ENCODE measurements around the gene GREB1. TPM values are rescaled to one million over a fixed set of nuclear protein-coding genes. Genes with fewer than 3 reads are reported as not detected.
A peak's percentile ranks its signal among the peaks of the same experiment; 100 is the strongest.

Gene GREB1
- total and polyA plus RNA-seq, 2 of the 13 experiments (the other 11 are each of a cell fraction or from before 2014, with no cell fraction given), result 31.3 to 61.2 TPM

DNA sequence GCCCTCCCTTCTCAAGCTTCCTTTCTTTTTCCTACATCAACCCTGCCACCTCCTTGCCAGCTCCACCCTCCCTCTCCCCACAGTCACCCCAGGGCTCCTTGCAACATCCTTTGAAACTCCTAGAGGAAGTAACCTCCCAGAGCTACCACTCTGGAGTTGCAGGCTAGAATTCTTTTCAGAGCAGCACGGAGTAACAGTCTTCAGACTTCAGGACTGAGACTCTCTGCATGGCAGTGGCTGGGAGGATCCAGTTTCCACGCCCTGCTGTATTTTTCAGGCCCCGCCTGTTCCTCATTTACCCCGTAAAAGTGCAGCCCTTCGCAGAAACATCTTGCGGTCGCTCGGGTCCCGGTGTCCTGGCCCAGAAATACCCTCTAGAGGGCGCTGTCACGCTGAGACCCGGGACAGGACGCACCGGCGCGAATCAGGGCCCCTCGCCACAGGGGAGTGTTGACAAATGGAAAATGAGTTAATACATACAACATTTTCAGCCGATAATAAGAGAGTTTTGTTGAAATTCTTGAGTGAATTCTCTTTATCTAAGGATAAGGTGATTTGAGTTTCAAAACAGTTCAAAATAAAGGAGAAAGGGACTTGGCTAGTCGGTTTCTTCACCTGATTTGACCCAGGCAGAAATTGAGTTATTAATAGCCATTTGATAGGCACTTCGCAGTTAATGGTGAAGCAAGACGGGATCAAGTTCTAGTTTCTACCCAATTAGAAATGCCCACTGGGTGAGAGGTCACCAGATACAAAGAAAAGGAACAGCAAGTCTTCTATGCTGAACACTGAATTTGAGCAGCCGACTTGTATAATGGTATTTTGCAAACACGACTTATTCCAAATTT is 154.6 kb downstream of the GREB1 start (continued):
- no peak for TF ChIP-seq POLR2AphosphoS5 (IDR thresholded peaks at IDR 0.05; ENCODE audit: low read depth, low read length)
- 0 out of 2 replicates have a peak, but pooled peaks have one; percentile 42 for TF ChIP-seq HOMEZ (CRISPR knock-in tag; IDR thresholded peaks at IDR 0.05; ENCODE audit: low read depth)
- TF ChIP-seq ZNF83 (CRISPR knock-in tag; IDR thresholded peaks at IDR 0.05; ENCODE audit: borderline replicate concordance), result no peak
- TF ChIP-seq, protein P1, sequence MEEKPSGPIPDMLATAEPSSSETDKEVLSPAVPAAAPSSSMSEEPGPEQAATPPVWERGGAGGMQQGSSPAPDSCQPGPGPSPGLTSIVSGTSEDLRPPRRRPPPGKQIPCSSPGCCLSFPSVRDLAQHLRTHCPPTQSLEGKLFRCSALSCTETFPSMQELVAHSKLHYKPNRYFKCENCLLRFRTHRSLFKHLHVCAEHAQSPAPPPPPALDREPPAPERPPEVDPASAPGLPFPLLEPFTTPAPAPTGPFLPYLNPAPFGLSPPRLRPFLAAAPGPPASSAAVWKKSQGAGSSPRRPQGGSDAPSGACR (CRISPR knock-in tag; IDR thresholded peaks at IDR 0.05), result 0 out of 2 replicates have a peak, but pooled peaks have one; percentile 43
- no peak for TF ChIP-seq TFAP4 (IDR thresholded peaks at IDR 0.05; ENCODE audit: borderline replicate concordance, low read depth)
- TF ChIP-seq PAWR (CRISPR knock-in tag; IDR thresholded peaks at IDR 0.05; ENCODE audit: borderline replicate concordance), result no peak
- TF ChIP-seq PHF20 (CRISPR knock-in tag; IDR thresholded peaks at IDR 0.05), result no peak
- TF ChIP-seq HMG20B (CRISPR knock-in tag; conservative IDR thresholded peaks at IDR 0.05), result no peak
- TF ChIP-seq ZNF878 (CRISPR knock-in tag; IDR thresholded peaks at IDR 0.05), result no peak
- TF ChIP-seq TCF12 (IDR thresholded peaks at IDR 0.05), result no peak
- no peak for TF ChIP-seq TCF12 (CRISPR knock-in tag; IDR thresholded peaks at IDR 0.05)
- no peak for TF ChIP-seq NFYB (CRISPR knock-in tag; IDR thresholded peaks at IDR 0.05)
- no peak for TF ChIP-seq MBD4 (IDR thresholded peaks at IDR 0.05; ENCODE audit: borderline replicate concordance, low read length)
- TF ChIP-seq ZFP82 (CRISPR knock-in tag; IDR thresholded peaks at IDR 0.05; ENCODE audit: borderline replicate concordance), result no peak
- TF ChIP-seq, protein P2, sequence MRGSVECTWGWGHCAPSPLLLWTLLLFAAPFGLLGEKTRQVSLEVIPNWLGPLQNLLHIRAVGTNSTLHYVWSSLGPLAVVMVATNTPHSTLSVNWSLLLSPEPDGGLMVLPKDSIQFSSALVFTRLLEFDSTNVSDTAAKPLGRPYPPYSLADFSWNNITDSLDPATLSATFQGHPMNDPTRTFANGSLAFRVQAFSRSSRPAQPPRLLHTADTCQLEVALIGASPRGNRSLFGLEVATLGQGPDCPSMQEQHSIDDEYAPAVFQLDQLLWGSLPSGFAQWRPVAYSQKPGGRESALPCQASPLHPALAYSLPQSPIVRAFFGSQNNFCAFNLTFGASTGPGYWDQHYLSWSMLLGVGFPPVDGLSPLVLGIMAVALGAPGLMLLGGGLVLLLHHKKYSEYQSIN (CRISPR knock-in tag; IDR thresholded peaks at IDR 0.05; ENCODE audit: borderline replicate concordance), result no peak
- no peak for TF ChIP-seq HDAC1 (CRISPR knock-in tag; IDR thresholded peaks at IDR 0.05)
- TF ChIP-seq TCF7 (IDR thresholded peaks at IDR 0.05; ENCODE audit: low read depth), result no peak
- no peak for TF ChIP-seq SNAI1 (CRISPR knock-in tag; IDR thresholded peaks at IDR 0.05; ENCODE audit: borderline replicate concordance)

Data from HepG2 (cell line).